K562 (cell line): ENCODE measurements around the gene RIPK3. TPM values are rescaled to one million over a fixed set of nuclear protein-coding genes. Genes with fewer than 3 reads are reported as not detected.

Source experiments
- ATAC-seq: fragments of 200-7000 bp; cut with Tn5 transposase; 3 replicates; pipeline ENCODE4 v1.9.1; 2020; ENCODE audit warnings: moderate library complexity
- BruUV-seq: library from RNA; stranded (reverse); fragments of 400-500 nt; replicated peaks from 2 replicates; lab custom pipeline; 2021; lab: Mats Ljungman, UMichigan
- CTCF ChIA-PET: fragments of 300-600 bp; formaldehyde crosslinking; extraction: SDS; loops from one replicate; lab custom pipeline; 2021; ENCODE audit warnings: low intra/inter-chr PET ratio; lab: Yijun Ruan, JAX
- POLR2A ChIA-PET: fragments of 300-600, 350-650 bp; sonication (Branson Sonifier 250); formaldehyde crosslinking; extraction: SDS; loops from one replicate; lab custom pipeline; 2021; ENCODE audit warnings: antibody characterized with exemption, inconsistent platforms; lab: Yijun Ruan, JAX
- DNase-seq, 4 experiments: peaks; one replicate each; pipeline versions ENCODE4 v3.0.0 to v3.0.0-alpha.2; 2011 to 2018; ENCODE audit warnings: low spot score in 3 of 4, mixed read lengths in 3 of 4; ENCODE audit errors: extremely low read depth in 1 of 4
- FAIRE-seq: peaks from 2 replicates; lab custom pipeline; 2011; peaks lifted over from hg19 to GRCh38; lab: Jason Lieb, UNC
- H2AFZ ChIP-seq: 2 replicates; pipeline ENCODE4 v1.6.0; 2011; ENCODE audit warnings: low read depth, low read length, control low read depth, inconsistent platforms
- H3K27ac ChIP-seq: fragments of 200-600 bp; 3 replicates; pipeline ENCODE4 v1.8.0; 2011; ENCODE audit warnings: low read depth, mild to moderate bottlenecking, control low read depth, inconsistent platforms, low read length, moderate library complexity, mixed read lengths; ENCODE audit errors: extremely low read depth
- H3K27me3 ChIP-seq, 2 experiments: fragments of 300-600 bp in 1 of 2; 2 replicates in 1 of 2; 3 replicates in 1 of 2; pipeline versions ENCODE4 v1.6.0 to v1.8.0; 2011; ENCODE audit warnings: inconsistent platforms in 2 of 2, low read length in 2 of 2, mild to moderate bottlenecking in 1 of 2, mixed read lengths in 1 of 2, moderate library complexity in 1 of 2; ENCODE audit not compliant: control insufficient read depth in 2 of 2, insufficient read depth in 2 of 2
- H3K36me3 ChIP-seq: fragments of 300-600 bp; 3 replicates; pipeline ENCODE4 v1.8.0; 2011; ENCODE audit warnings: mild to moderate bottlenecking, low read length, inconsistent platforms; ENCODE audit not compliant: control insufficient read depth, insufficient read depth
- H3K4me1 ChIP-seq, 2 experiments: fragments of 200-600 bp in 1 of 2; replicated peaks in 1 of 2; 2 replicates in 1 of 2; 3 replicates in 1 of 2; pipeline versions ENCODE4 v1.5.1 to v1.8.0; 2011; ENCODE audit warnings: inconsistent platforms in 2 of 2, low read length in 2 of 2, mild to moderate bottlenecking in 1 of 2, mixed read lengths in 1 of 2, moderate library complexity in 1 of 2; ENCODE audit not compliant: control insufficient read depth in 2 of 2, insufficient read depth in 2 of 2
- H3K4me2 ChIP-seq: 2 replicates; pipeline ENCODE4 v1.6.1; 2011; ENCODE audit warnings: low read length, control low read depth, inconsistent platforms, mixed read lengths; ENCODE audit not compliant: insufficient read depth
- H3K4me3 ChIP-seq: fragments of 200-600 bp; sonication (generic), shearing (Covaris generic); 2 replicates; pipeline ENCODE4 v1.5.1; 2016; ENCODE audit warnings: control low read depth, inconsistent platforms
- H3K79me2 ChIP-seq: fragments of 200-600 bp; 3 replicates; pipeline ENCODE4 v1.8.0; 2011; ENCODE audit warnings: low read length, inconsistent platforms; ENCODE audit not compliant: control insufficient read depth, insufficient read depth
- H3K9ac ChIP-seq, 2 experiments: 2 replicates each; pipeline versions ENCODE4 v1.6.0 to v1.6.1; 2011; ENCODE audit warnings: low read depth in 2 of 2, low read length in 2 of 2, control low read depth in 1 of 2, inconsistent platforms in 1 of 2, mild to moderate bottlenecking in 1 of 2, mixed read lengths in 1 of 2; ENCODE audit not compliant: insufficient read depth in 1 of 2
- H3K9me1 ChIP-seq: one replicate; pipeline ENCODE4 v1.6.0; 2011; ENCODE audit warnings: inconsistent platforms, mild to moderate bottlenecking, low read length, moderate library complexity; ENCODE audit not compliant: control insufficient read depth, insufficient read depth
- H3K9me3 ChIP-seq: replicated peaks from 2 replicates; pipeline ENCODE4 v1.5.1; 2011; ENCODE audit warnings: low read depth, low read length, inconsistent platforms; ENCODE audit not compliant: control insufficient read depth, insufficient read depth
- H4K20me1 ChIP-seq: replicated peaks from 2 replicates; pipeline ENCODE4 v1.6.1; 2011; ENCODE audit warnings: low read length, inconsistent platforms, mixed read lengths; ENCODE audit not compliant: control insufficient read depth, insufficient read depth
- ATF1 ChIP-seq, 2 experiments: fragments of 450-650 bp in 1 of 2; IDR thresholded peaks; 2 replicates each; pipeline ENCODE4 v1.6.1; 2016; ENCODE audit warnings: missing compliant biosample characterization in 1 of 2, missing genetic modification characterization in 1 of 2
- ATF7 ChIP-seq: fragments of 450-650 bp; IDR thresholded peaks from 2 replicates; pipeline ENCODE4 v1.7.1; 2014; ENCODE audit warnings: mild to moderate bottlenecking, moderate library complexity
- GTF2E2 ChIP-seq: fragments of 200-800 bp; sonication (Bioruptor generic); IDR thresholded peaks from 2 replicates; pipeline ENCODE4 v1.6.1; 2016; ENCODE audit warnings: missing genetic modification characterization, missing compliant biosample characterization
- MECOM ChIP-seq: fragments of 250-450 bp; sonication (Bioruptor Pico); IDR thresholded peaks from 2 replicates; pipeline ENCODE4 v1.8.0; 2022; ENCODE audit warnings: inconsistent platforms
- SRSF1 ChIP-seq: fragments of 200-400 bp; formaldehyde crosslinking; IDR thresholded peaks from 2 replicates; pipeline ENCODE4 v1.6.1; 2017; ENCODE audit warnings: mild to moderate bottlenecking, low read depth, low read length, moderate library complexity
- ZNF134 ChIP-seq: fragments of 250-450 bp; sonication (Bioruptor Pico); conservative IDR thresholded peaks from 2 replicates; pipeline ENCODE4 v1.4.0; 2020
- WGBS: fragments of 100-300 bp; shearing (Covaris generic); methylation state at CpG from one replicate; pipeline ENCODE4 v1.1.6; 2016; ENCODE audit warnings: low coverage, mixed read lengths; ENCODE audit not compliant: insufficient coverage; ENCODE audit errors: missing lambda C conversion rate; 5-methylcytosine and 5-hydroxymethylcytosine counted together
- in situ Hi-C: fragments of 300-500 bp; cut with MboI; formaldehyde crosslinking; loops from 4 replicates; pipeline ENCODE4 v1.15.0; 2018; ENCODE audit warnings: inconsistent platforms, mixed read lengths
- intact Hi-C: fragments of 100-400 bp; cut with micrococcal nuclease; formaldehyde crosslinking; loops from 2 replicates; pipeline ENCODE4 v1.14.2; 2022
- polyA plus RNA-seq, 8 experiments: library from polyadenylated mRNA; depleted of rRNA in 4 of 8; stranded (reverse) in 5 of 8; unstranded in 3 of 8; fragments of >200 nt; fragmentation: Nextera tagmentation in 2 of 8; fragmentation: Illumina TruSeq in 1 of 8; extraction: Ambion mirVana in 2 of 8; extraction: Trizol in 1 of 8; gene quantifications; 2 replicates each; pipeline versions ENCODE4 v1.2.1 to v1.2.3, GENCODE V29; 2011 to 2014; ENCODE audit warnings: inconsistent platforms in 1 of 8, missing spikeins in 1 of 8
- total RNA-seq, 7 experiments: library from RNA; depleted of rRNA in 6 of 7; stranded (reverse); fragments of >200 nt in 6 of 7; fragmentation: Illumina TruSeq in 2 of 7; extraction: Trizol in 2 of 7; gene quantifications; 2 replicates each; pipeline versions ENCODE4 v1.2.1 to v1.2.3, GENCODE V29; 2011 to 2021; ENCODE audit warnings: low replicate concordance in 1 of 7
- TF ChIP-seq, protein P1 (sequence below): sonication (generic); formaldehyde crosslinking; IDR thresholded peaks from 2 replicates; pipeline ENCODE4 v1.8.0; 2022; ENCODE audit warnings: missing genetic modification reagents, mild to moderate bottlenecking, moderate library complexity, borderline replicate concordance
- TF ChIP-seq, protein P2 (sequence below): fragments of 450-650 bp; formaldehyde crosslinking; IDR thresholded peaks from 2 replicates; pipeline ENCODE4 v1.4.0; 2020; ENCODE audit warnings: mild to moderate bottlenecking, mixed read lengths

RIPK3 gene
- total and polyA plus RNA-seq, 9 of the 15 experiments (the other 6 are each of a cell fraction or from before 2014, with no cell fraction given): 0.03 to 0.43 (median 0.28) TPM; not detected in 3

DNA sequence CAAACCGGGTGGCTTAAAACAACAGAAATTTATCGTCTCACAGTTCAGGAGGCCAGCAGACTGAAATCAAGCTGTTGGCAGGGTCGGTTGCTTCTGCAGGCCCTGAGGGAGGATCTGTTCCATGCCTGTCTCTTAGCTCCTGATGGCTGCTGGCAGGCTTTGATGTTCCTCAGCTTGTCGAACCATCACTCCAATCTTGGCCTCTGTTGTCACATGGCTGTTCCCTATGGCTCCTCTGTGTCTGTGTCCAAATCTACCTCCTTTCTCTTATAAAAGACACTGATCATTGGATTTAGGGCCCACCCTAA, 42.2 kb upstream of the RIPK3 start (continued):
- TF ChIP-seq, protein P1, sequence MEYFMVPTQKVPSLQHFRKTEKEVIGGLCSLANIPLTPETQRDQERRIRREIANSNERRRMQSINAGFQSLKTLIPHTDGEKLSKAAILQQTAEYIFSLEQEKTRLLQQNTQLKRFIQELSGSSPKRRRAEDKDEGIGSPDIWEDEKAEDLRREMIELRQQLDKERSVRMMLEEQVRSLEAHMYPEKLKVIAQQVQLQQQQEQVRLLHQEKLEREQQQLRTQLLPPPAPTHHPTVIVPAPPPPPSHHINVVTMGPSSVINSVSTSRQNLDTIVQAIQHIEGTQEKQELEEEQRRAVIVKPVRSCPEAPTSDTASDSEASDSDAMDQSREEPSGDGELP (CRISPR knock-in tag): no peak
- TF ChIP-seq MECOM (CRISPR knock-in tag) (no peak), ATF7 (no peak), SRSF1 (no peak), GTF2E2 (tag) (no peak)
- TF ChIP-seq, protein P2, sequence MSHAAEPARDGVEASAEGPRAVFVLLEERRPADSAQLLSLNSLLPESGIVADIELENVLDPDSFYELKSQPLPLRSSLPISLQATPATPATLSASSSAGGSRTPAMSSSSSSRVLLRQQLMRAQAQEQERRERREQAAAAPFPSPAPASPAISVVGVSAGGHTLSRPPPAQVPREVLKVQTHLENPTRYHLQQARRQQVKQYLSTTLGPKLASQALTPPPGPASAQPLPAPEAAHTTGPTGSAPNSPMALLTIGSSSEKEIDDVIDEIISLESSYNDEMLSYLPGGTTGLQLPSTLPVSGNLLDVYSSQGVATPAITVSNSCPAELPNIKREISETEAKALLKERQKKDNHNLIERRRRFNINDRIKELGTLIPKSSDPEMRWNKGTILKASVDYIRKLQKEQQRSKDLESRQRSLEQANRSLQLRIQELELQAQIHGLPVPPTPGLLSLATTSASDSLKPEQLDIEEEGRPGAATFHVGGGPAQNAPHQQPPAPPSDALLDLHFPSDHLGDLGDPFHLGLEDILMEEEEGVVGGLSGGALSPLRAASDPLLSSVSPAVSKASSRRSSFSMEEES (CRISPR knock-in tag): no peak

DNA sequence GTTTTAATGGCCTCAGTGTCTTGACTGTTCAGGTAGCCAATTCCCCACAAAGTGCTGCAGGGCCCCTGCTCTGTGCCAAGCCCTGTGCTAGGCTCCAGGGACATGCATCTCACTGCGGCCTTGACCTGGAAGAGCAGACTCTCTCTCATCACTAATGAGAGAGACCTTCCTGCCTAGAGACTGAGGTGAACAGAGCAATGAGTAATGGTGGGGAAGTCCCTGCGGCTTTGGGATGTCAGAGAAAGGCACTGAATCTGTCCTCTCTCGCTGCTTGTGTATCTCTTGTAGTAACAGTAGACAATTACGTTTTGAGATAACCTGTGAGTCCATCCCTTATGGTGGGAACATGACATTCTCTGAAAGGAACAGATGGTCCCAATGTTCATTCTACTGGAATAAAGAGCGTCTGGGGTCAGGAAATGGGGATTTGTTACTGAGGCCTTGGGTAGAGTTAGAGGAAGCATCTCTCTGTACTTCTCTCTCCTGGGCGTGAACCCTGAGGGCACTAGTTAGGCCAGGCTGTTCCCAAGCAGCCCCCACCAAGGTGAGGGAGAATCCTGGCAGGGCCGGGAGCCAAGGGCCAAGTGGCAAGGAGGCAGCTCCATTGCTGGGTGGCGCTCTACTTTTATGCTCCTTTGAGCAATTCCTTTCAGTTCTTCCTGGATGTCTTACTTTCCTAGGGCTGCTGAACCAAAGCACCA, 41.7 kb upstream of the RIPK3 start:
- Histone ChIP-seq H3K4me2 (no peak overlapping the region), H3K9ac (no peak overlapping the region), H3K4me1 (peaks cover 16 to 24% of the 10 kb centered on the region in 2 experiments), H2AFZ (no peak overlapping the region), H4K20me1 (no peaks in the 10 kb centered on the region), H3K27ac (no peak overlapping the region), H3K4me3 (no peak overlapping the region), H3K9me3 (no peaks in the 10 kb centered on the region), H3K27me3 (no peaks in the 10 kb centered on the region), H3K79me2 (no peaks in the 10 kb centered on the region), H3K36me3 (no peaks in the 10 kb centered on the region), H3K9me1 (no peaks in the 10 kb centered on the region)
- intact Hi-C loops (no loop called here), in situ Hi-C loops (no loop called here)
- ATAC-seq (no peak), FAIRE-seq (no peak), DNase-seq (no peak)
- BruUV-seq: no TSS peak
- POLR2A ChIA-PET: interaction anchor here (0.6 kb wide), 1 partner anchor 28 kb away, joined by 3 read pairs; no protein-coding TSS in a partner anchor
- CTCF ChIA-PET: no interaction called here
- 52% methylated on average over 6 of the region's 8 CpGs for WGBS
- TF ChIP-seq ATF1 (CRISPR knock-in tag; IDR thresholded peaks at IDR 0.05) (no peak), ATF1 (tag; IDR thresholded peaks at IDR 0.05) (no peak), ZNF134 (CRISPR knock-in tag) (no peak)
